GM21723 (cell line): Measurements from ENCODE around the gene ANKRD31.

Experiments used
- ATAC-seq: cut with Tn5 transposase; IDR thresholded peaks from one replicate; pipeline ENCODE4 v1.9.1; 2021; ENCODE audit warnings: mild to moderate bottlenecking, moderate library complexity; ENCODE audit not compliant: unreplicated experiment

ANKRD31 gene

DNA sequence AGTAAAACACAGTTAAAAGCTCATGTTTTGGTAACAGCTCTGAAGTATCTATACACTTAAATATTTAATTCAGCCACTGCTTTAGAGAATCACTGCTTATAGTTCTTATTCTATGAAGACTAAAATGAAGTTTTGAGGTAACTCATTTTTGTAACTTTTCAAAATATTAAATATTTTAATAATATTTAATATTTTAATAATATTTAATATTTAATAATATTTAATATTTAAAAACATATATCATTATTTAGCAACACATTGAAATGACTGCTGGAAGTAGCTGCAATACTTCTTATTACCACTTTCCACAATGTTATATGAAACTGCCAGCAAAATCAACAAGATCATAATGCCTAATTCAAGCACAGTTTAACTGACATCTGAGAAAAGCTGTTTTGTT lies 165.6 kb downstream of the ANKRD31 start:
- ATAC-seq: no peak

DNA sequence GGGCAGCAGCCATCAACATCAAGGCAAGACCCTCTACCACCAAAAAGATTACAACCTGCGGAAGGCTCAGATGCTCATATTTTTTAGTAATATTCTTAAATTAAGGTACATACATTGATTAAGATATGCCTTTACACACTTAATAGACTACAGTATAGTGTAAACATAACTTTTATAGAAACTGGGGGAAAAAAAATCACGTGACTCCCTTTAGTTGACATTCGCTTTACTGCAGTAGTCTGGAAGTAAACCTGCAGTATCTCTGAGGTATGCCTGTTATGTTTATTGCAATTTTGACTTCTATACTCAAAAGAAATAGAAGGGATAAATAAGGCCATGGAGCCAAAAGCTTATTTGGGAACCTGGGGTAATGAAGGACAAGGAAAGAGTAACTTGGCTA lies 169.2 kb downstream of the ANKRD31 start:
- ATAC-seq: no peak

DNA sequence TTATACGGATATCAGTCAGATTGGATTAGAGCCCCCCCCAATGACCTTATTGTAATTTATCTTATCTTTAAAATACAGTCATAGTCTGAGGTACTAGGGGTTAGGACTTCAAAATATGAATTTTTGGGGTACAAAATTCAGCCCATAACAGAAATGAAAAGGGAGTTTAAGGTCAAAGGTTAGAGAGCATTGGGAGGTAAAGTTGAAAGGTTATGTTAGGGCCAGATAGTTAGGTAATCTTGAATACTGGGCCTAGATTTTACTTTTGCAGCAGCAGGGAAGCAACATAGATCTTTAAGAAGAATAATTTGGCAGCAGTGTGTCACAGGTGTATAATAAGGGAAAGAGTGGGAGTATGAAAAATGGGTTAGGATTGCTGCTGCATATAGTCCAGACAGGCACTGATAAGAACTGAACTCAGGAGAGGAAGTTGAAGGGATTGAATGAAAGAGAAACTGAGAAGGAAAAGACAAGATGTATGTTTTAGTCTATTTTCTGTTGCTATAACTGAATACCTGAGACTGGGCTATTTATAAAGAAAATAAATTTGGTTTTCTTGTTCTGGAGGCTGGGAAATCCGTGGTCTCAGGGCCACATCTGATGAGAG lies 173.7 kb downstream of the ANKRD31 start:
- peak; percentile 69 for ATAC-seq

DNA sequence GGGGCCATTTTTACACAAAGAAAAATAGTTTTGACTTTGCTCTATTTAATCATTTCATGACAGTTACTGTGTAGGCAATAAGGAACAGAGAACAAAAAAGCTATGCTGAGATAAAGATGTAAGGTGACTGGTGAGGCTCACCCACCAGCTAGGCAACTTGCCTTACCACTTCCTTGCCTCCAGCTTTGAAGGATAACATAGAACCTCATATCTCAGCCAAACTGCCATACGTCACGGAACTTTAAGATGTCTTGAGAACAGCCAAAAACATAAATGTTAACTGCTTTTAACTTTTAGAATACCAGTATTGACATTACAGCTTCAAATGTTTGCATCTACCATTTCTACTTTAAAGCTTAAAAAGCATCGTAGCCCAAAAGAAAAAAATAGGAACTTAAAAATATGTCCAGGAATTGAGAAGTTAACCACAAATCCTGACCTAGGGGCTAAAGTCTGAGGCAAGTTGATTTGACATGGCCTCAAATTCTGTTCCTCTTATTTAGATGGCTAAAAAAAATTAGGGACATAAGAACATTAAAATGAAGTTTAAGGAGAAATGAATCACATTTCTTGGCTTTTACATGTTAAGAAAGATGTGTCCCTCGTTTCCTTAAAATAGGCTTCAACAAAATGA lies 176.6 kb downstream of the ANKRD31 start:
- no peak for ATAC-seq

DNA sequence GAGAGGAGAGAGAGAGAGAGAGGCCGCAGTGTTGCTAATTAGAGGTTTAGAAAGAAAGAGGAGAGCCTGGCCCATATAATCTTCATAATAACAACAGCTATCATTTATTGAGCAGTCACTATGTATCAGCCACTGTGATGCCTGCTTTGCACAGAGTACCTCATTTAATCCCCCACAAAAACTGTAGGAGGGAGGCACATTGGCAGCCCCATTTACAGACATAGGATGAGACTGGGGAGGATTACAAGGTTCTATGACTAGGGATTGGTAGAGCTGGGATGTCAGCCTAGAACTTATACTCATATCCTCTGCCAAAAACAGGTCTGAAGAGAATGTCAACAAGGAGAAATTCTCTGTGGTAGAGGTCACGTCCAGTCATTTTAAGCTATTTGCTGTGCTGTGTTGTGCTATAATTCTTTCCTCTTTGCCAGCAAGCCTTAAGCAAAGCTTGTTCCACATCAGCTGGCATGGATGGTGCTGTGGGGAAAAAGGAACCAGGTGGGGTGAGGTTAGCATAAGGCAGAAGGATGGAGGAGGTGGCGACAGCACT lies 177.6 kb downstream of the ANKRD31 start:
- ATAC-seq: no peak

DNA sequence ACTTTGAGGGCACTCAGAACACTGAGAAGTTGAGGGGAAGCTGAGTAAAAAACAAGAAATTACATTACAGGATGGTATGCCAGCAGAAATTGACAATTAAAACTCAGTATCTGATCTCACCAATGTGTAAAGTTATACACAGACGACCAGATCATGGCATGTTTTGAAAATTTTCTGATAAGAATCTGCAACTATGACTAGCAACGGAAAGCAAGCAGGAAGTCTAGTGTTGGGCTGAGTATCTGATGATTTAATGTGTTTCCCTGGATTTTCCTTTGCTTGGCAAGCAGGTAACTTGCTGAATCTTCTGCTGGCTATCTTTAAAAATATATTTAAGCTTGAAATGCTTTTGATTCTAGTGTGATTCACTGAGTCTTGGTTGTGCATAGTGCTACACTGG lies 179.1 kb downstream of the ANKRD31 start:
- no peak for ATAC-seq

DNA sequence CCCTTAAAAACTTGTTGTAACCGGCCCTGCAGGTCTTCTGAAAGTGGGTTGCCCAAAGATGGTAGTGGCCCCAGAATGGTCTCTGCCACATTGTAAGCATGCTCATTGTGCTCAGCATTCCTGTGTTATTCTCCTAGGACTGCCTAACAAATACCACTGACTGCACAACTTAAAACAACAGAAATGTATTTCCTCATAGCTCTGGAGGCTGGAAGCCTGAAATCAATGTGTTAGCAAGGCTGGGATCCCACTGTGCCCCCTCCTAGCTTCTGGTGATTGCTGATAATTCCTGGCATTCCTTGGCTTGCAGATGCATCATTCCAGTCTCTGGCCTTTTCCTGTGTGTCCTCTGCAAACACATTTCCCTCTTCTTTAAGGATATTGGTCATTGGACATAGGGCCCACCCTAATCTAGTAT lies 180.9 kb downstream of the ANKRD31 start:
- ATAC-seq: no peak

DNA sequence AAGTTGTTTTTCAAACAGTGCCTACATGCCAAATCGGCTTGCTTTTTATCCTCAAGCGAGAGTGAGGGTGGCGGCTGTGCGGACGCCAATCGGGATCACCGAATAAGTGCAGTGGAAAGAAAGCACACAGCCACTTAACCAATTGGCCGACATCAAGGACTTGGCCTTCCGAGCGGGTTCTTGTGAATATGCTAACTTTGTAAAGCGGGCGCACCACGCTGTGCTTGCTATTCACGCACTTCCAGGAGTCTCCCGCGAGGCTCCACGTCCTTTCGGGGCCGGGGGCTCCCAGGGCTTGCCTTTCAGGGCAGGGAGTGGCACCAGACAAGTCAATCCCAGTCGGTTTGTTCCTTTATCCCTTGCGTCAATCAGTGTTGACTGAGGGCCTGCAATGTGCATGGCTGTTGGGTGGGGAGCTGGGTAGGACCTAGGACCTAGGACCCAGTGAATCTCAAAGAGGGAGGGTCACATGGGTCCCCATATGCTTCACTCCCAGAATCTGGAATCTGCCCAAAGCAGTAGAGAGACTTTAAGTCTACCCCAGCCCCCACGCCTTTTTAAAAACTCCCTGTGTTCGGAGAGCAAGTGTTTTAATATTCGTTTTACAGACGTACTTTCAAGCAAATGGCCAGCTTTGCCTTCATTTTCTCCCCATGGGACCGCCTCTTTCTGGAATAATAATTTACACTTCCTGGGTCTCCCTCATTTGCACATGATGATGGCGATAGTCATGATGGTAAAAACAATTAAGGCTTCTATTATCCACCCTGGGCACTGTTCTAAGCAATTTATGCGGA lies 182.3 kb downstream of the ANKRD31 start:
- ATAC-seq: no peak

DNA sequence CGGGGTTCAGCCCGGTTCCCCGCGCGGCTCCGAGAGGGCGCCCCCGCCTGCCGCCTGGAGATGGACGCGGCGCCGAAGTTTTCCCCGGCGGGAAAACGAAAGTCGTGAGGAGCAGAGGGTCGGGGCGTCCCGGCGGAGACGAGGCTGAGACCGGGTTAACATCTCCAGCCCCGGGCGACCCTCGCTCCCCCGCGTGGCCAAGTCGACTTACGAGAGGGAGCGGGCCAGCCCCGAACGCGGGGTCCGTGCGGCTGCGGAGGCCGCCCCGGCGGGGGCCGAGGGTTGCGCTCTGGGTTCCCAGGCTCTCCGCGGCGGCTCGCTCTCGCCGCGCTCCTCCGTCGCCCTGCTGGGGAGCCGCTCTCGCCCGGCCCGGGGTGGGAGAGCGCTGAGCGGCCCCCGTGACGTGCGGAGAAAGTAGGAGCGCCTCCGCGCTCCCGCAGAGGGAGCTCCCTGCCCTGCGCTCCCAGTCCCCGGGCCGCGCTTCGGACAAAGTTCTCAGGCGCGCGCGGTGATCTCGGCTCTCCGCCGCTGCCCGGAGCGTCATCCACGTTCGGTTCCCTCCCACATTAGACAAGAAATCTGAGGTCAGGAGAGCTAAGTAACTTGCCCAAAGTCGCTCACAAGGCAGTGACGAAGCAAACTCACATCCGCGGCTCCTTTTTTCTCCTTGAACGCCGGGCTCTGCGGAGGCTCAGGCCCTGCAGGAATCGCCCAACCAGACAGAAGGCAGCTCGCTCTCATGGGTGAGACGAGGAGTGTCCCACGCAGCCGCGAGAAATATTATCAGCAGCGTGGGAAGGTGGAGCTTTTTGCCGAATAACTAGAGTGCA lies 183.2 kb downstream of the ANKRD31 start:
- ATAC-seq: peak; percentile 34

DNA sequence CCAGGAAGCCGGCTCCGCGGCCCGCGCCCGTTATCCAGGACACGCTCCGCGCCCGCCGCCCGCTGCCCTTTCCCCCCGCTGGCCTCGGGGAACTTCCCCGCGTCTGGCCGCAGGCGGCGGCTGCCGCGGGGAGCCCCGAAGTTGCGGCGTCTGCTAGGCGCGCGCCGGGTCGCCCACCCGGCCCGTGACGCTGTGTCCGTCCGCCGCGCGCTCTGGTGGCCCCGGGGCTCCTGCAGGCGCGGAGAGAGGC lies 183.7 kb downstream of the ANKRD31 start:
- ATAC-seq: no peak

DNA sequence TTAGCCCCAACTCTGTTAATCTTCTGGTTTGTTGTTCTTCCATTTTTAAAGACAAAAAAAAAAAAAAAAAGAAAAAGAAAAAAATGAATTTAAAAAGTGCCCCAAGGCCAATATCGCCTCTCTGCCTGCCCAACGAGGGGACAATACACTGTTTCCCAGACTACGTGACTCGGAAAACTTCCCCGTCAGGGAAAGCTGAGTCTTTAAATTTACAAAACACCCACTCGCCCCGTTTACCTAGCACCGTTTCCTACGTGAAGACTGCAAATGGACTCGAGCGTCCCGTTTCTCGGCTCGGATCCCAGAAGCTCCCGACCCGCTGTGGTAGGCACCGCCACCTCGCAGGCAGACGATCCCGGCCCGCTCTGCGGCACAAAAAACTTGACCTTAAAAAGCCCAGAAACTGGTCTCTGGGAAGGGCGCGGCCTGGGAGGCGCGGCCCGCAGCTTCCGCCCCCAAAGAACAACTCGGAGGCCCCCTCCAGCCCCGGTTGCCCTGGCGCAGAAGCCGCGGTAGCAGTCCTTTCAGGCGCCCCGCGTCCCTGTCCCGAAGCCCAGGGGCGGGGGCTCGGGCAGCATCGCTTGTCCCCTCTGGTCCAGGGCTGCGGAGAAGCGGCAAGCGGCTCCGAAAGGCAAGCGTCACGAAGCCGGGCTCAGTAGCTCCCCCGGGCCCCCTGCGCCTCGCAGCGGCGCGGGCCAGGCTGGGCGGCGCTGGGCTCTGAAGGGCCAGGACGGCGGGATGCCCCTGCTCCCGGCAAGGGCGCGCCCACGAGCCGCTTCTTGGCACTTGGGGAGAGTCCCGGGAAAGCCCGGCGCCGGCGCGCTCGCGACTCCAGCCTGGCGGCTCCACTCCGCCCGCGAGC lies 184.3 kb downstream of the ANKRD31 start, which contains the start of gene GCNT4:
Gene GCNT4, minus strand, starts transcription at position 367 of the 862 bp plus-strand sequence. CDS start 22,521 bp downstream, outside the sequence.
- ATAC-seq: peak; percentile 32

DNA sequence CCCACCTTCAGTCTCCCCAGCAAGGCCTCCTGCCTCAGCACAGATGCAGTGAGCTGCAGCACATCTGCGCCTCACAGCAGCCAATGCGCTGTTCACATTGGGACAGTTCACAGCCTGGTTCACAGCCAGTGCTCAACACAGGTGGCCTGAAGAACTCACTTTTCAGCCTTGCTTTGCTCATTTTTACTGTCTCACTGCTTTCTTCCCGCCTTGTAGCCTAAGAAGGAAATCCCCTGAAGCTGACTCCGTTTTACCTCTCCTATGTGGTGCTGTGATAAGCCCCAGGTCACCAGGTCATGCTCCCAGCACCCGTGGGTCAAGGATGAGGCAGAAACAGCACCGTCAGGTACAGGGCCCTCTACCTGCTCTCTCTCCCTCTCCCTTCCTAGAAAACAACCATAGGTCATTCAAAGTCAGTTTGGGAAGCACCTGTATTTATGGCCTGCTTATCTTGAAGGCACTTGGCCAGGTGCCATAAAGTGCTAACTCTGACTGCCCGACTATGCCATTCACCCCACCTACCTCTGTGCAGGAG lies 185.4 kb downstream of the ANKRD31 start:
- ATAC-seq: no peak

DNA sequence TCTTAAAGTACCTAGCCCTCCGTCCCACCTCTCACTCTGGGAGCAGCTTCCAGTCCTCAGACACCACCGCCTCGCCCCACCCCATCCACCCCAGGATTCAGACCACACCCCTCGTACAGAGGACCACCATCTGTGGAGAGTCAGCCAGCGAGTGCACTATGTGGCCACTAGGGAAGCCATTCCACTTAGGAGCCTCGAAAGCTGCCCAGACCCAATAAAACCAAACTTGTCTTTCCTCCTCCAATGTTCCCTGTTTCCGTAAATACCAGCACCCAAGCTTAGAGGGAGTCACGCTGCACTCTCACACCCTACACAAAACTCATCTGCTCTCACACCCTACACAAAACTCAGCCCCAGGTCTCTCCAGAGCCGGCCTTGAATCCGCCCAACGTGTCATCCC lies 186.3 kb downstream of the ANKRD31 start:
- ATAC-seq: no peak

DNA sequence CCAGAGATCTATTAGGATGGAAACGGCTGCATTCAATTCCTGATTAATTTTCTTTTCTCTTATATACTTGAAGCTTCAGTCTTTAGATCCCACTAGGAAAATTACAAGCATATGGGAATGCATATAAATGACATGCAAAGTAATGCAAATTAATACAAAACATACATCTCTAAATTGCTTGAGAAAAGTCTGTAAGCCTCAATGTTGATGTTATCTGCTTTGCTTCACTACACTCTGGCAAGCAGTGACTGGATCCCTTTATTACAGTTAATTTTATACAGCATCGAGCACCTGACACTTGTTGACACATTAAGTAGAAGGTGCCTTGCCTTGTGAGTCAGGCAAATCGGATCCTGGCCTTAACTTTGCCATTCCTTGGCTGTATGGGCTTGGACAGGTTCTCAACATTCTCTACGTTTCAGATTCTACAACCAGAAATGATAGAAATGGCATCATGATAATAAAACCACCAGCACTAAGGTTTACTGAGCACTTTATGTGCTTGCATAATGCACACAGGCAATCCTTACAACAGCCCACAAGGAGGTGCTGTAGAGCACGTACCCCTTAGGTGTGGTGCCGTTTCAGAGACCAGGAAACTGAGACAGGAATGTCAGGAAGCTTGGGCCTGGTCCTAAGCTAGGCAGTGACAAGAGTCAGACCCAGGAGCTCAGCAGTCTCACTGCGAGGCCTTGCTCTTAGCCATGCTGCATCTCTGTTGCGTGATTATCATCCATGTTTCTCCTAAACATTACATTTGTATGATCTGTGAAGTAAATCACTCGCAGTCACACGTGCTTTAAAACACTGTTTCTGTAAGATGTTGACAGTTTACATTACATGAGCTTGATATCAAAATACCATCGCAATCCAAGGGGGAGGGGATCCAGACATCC lies 187.0 kb downstream of the ANKRD31 start:
- ATAC-seq: peak; percentile 31

DNA sequence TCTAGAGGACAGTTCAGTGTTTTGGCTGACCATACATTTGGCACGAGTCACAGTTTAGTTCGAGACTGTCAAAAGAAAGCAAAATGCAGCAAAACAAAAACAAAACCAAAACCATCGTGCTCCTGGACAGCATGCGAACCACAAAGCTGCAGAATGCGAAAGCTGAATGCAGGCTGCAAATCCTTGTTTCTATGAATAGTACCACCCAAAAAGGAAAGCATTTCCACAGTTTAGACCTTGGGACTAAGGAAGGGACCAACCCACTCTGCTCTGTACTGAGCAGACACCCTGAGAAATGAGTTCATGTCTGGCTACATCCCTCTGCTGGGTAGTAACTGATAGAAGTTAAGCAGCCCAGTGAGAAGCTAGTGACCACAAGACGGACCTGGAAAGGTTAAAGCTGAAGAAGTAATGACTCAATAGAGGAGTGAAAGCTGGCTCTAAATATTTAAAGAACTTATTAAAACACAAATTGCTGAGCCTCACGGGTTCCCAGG lies 188.2 kb downstream of the ANKRD31 start:
- ATAC-seq: no peak

DNA sequence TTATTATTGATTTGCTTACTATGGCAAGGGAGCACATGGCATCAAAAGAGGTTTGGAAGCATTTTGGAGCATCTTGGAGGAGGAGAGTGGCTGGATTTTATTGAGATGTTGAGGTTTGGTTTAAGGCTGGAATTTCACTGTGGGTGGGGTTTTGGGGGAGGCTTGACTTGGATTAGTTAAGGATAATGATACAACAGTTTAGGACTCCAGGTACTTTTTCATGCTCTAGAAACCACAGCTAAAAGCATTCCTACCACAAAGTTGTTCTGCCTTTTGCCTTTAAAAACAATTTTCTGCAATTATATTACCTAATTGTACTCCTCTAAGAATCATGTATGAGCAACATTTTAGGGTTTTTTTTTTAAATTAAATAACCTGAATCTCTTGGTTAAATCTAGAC lies 189.3 kb downstream of the ANKRD31 start:
- no peak for ATAC-seq

DNA sequence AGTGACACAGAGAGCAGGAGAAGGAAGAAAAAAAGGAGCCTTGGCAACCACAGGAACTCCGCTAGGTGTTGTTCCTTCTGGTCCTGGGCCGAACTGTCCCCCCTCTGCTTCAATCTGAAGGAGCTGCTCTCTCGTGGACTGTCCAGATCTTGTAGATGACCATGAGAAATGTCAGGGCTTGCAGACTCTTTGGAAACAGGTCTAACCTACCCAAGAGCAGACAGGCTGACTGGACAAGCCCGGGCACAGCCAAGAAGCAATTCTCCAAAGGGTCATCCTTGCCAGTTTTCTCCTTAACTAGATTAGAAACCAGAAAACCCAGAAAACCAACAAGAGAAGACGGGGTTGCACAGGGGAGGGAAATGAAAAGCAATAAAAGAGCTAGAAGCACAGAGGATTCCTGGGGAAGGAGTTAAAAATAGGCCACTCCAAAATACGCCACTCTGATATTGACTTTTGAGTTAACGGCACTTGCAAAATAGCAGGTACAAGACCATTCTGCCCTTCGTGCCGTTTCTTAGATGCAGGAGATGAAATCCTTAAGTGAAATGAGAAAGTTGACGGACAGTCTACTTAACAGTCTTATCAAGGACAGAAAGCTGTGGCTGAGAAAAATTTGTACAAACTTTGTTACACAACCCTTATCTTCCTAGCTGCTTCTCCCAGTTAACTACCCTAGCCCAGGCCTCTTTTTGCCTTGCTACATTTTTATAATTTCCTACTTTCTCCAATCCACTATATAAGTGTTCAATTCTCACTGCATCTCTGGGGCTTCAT lies 190.1 kb downstream of the ANKRD31 start:
- no peak for ATAC-seq

DNA sequence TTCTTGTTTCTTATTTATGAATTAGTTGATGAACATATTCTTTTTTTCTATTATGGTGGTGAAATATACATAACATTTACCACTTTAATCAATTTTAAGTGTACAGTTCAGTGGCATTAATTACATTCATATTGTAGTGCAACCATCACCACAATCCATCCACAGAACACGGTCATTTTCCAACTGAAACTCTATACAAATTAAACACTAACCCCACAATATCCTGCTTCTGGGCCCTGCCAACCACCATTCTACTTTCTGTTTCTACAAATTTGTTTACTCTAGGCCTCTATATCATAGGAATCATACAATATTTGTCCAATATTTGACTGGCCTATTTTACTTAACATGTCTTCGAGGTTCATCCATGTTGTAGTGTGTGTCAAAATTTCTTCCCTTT lies 191.6 kb downstream of the ANKRD31 start:
- ATAC-seq: no peak
